Measurements from ENCODE around the gene TM4SF4. TPM values are rescaled to one million over a fixed set of nuclear protein-coding genes. Genes with fewer than 3 reads are reported as not detected.

TM4SF4 gene
- total and polyA plus RNA-seq, 2 donors (not counting 1 experiment from before 2014, with no cell fraction given) = not detected

DNA sequence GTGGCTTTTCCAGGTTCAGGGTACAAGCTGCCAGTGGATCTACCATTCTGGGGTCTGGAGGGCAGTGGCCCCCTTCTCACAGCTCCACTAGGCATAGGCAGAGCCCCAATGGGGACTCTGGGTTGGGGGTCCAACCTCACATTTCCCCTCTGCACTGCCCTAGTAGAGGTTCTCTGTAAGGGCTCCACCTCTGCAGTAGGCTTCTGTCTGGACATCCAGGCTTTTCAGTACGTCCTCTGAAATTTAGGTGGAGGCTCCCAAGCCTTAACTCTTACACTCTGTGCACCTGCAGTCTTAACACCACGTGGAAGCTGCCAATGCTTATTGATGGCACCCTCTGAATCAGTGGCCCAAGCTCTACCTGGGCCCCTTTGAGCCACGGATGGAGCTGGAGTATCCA, 22.5 kb upstream of the TM4SF4 start:
- Mint-ChIP-seq H3K4me1 (peaks cover 8% of the 10 kb centered on the region), H3K27ac (no peak overlapping the region), H3K27me3 (peaks cover 12% of the 10 kb centered on the region), H3K9me3 (ENCODE audit: insufficient read depth) (peaks cover 2% of the 10 kb centered on the region), H3K4me3 (no peak overlapping the region)
- DNase-seq = no peak
- intact Hi-C loops (cut with micrococcal nuclease) = no loop called here
- no peak for ATAC-seq (ENCODE audit: low read depth)
- no peak overlapping the region for H3K9ac ChIP-seq (ENCODE audit: low read length)
- H3K4me3 ChIP-seq (ENCODE audit: control extremely low read depth in 1 of 5, extremely low read depth in 1 of 5, insufficient read depth in 1 of 5, low read depth in 2 of 5, low read length in 4 of 5) = no peak overlapping the region
- H3K27me3 ChIP-seq (replicated peaks in 1 of 4; ENCODE audit: control extremely low read depth in 1 of 4, control insufficient read depth in 3 of 4, insufficient read depth in 4 of 4, low read length in 3 of 4) = peaks cover 0 to 4% (median 1%) of the 10 kb centered on the region in 4 experiments
- no peak overlapping the region for H2AFZ ChIP-seq (ENCODE audit: insufficient read depth, low read depth, low read length, poor library complexity, severe bottlenecking)
- WGBS (ENCODE audit: insufficient coverage) = 81% methylated on average over 3 of the region's 3 CpGs
- POLR2A ChIA-PET = no interaction called here
- H3K36me3 ChIP-seq (replicated peaks in 1 of 2; ENCODE audit: control extremely low read depth in 1 of 2, control insufficient read depth in 1 of 2, extremely low read depth in 1 of 2, insufficient read depth in 2 of 2, low read length in 1 of 2) = no peaks in the 10 kb centered on the region
- H3K79me2 ChIP-seq (ENCODE audit: control insufficient read depth, insufficient read depth, low read length) = no peaks in the 10 kb centered on the region
- H3K4me2 ChIP-seq (replicated peaks; ENCODE audit: low read depth, low read length, poor library complexity, severe bottlenecking) = no peak overlapping the region
- H3K27ac ChIP-seq (ENCODE audit: low read length in 2 of 2) = no peak overlapping the region
- no peaks in the 10 kb centered on the region for H4K20me1 ChIP-seq (ENCODE audit: control insufficient read depth, insufficient read depth, low read length, poor library complexity, severe bottlenecking)
- H3K9me3 ChIP-seq (ENCODE audit: control extremely low read depth in 1 of 3, control insufficient read depth in 2 of 3, insufficient read depth in 1 of 3, low read length in 2 of 3) = peaks cover 0 to 13% (median 10%) of the 10 kb centered on the region in 3 donors
- TF ChIP-seq, protein P1, sequence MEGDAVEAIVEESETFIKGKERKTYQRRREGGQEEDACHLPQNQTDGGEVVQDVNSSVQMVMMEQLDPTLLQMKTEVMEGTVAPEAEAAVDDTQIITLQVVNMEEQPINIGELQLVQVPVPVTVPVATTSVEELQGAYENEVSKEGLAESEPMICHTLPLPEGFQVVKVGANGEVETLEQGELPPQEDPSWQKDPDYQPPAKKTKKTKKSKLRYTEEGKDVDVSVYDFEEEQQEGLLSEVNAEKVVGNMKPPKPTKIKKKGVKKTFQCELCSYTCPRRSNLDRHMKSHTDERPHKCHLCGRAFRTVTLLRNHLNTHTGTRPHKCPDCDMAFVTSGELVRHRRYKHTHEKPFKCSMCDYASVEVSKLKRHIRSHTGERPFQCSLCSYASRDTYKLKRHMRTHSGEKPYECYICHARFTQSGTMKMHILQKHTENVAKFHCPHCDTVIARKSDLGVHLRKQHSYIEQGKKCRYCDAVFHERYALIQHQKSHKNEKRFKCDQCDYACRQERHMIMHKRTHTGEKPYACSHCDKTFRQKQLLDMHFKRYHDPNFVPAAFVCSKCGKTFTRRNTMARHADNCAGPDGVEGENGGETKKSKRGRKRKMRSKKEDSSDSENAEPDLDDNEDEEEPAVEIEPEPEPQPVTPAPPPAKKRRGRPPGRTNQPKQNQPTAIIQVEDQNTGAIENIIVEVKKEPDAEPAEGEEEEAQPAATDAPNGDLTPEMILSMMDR (IDR thresholded peaks at IDR 0.05) = no peak
- no peak for TF ChIP-seq EZH2 (IDR thresholded peaks at IDR 0.05; ENCODE audit: borderline replicate concordance, insufficient read depth, low read depth, low read length, poor library complexity, severe bottlenecking)
- no peaks in the 10 kb centered on the region for H3K4me1 ChIP-seq (ENCODE audit: control insufficient read depth in 2 of 2, insufficient read depth in 2 of 2, low read length in 2 of 2)
- CTCF ChIA-PET = no interaction called here

DNA sequence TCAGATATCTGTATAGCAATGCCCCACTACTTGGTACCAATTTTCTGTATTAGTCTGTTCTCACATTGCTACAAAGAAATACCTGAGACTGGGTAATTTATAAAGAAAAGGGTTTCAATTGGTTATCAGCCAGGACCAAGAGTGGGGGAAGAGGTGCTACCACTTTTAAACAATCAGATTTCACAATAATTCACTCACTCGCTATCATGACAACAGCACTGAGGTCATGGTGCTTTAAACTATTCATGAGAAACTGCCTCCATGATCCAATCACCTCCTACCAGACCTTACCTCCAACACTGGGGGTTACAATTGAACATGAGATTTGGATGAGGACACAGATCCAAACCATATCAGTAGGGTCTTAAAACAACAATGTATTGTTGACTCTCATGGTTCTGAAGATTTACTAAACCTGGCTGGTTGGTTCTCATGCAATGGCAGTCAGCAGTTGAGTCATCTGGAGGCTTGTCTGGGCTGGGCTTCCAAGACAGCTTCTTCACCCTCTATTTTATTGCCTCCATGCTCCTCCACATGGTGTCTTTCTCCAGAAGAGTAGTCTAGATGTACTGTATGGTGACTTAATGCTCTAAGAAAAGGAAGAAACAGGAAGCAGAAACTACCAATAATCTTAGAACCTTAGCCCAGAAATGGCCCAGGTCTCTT, 21.2 kb upstream of the TM4SF4 start:
- TF ChIP-seq, protein P1 (IDR thresholded peaks at IDR 0.05) = no peak
- no peak for TF ChIP-seq EZH2 (IDR thresholded peaks at IDR 0.05; ENCODE audit: borderline replicate concordance, insufficient read depth, low read depth, low read length, poor library complexity, severe bottlenecking)
- Histone ChIP-seq H3K79me2 (ENCODE audit: control insufficient read depth, insufficient read depth, low read length) (no peaks in the 10 kb centered on the region), H3K27ac (ENCODE audit: low read length in 2 of 2) (no peak overlapping the region), H3K27me3 (replicated peaks in 1 of 4; ENCODE audit: control extremely low read depth in 1 of 4, control insufficient read depth in 3 of 4, insufficient read depth in 4 of 4, low read length in 3 of 4) (peaks cover 0 to 4% (median 1%) of the 10 kb centered on the region in 4 experiments), H2AFZ (ENCODE audit: insufficient read depth, low read depth, low read length, poor library complexity, severe bottlenecking) (no peak overlapping the region), H3K36me3 (replicated peaks in 1 of 2; ENCODE audit: control extremely low read depth in 1 of 2, control insufficient read depth in 1 of 2, extremely low read depth in 1 of 2, insufficient read depth in 2 of 2, low read length in 1 of 2) (no peaks in the 10 kb centered on the region), H3K9me3 (ENCODE audit: control extremely low read depth in 1 of 3, control insufficient read depth in 2 of 3, insufficient read depth in 1 of 3, low read length in 2 of 3) (peaks cover 0 to 13% (median 10%) of the 10 kb centered on the region in 3 donors), H3K4me2 (replicated peaks; ENCODE audit: low read depth, low read length, poor library complexity, severe bottlenecking) (no peak overlapping the region), H3K4me1 (ENCODE audit: control insufficient read depth in 2 of 2, insufficient read depth in 2 of 2, low read length in 2 of 2) (no peaks in the 10 kb centered on the region), H4K20me1 (ENCODE audit: control insufficient read depth, insufficient read depth, low read length, poor library complexity, severe bottlenecking) (no peaks in the 10 kb centered on the region), H3K4me3 (ENCODE audit: control extremely low read depth in 1 of 5, extremely low read depth in 1 of 5, insufficient read depth in 1 of 5, low read depth in 2 of 5, low read length in 4 of 5) (no peak overlapping the region), H3K9ac (ENCODE audit: low read length) (no peak overlapping the region)
- Mint-ChIP-seq H3K9me3 (ENCODE audit: insufficient read depth) (peaks cover 2% of the 10 kb centered on the region), H3K4me1 (peaks cover 2% of the 10 kb centered on the region), H3K27ac (no peak overlapping the region), H3K27me3 (peaks cover 12% of the 10 kb centered on the region), H3K4me3 (no peak overlapping the region)
- POLR2A ChIA-PET = no interaction called here
- WGBS (ENCODE audit: insufficient coverage) = no CpG with 5 or more reads among the region's 1 CpG
- DNase-seq (no peak), ATAC-seq (ENCODE audit: low read depth) (no peak)
- intact Hi-C loops (cut with micrococcal nuclease) = no loop called here
- CTCF ChIA-PET = no interaction called here

Data from B cell (primary cell).